MM.1S (cell line): ENCODE data around the gene GSTP1.
"Not testable (repeated sequence)": the region's sequence is repeated elsewhere in the genome, so short reads cannot be mapped to it uniquely, and the experiment has no call there.

Experiments
- EZH2 ChIP-seq: fragments of 300-600 bp; sonication (generic); optimal IDR thresholded peaks from 2 replicates; pipeline ENCODE3; 2017; ENCODE audit warnings: low read depth, mild to moderate bottlenecking, antibody characterized with exemption, low read length, mixed read lengths
- EZH2phosphoT487 ChIP-seq: fragments of 300-600 bp; sonication (generic); IDR thresholded peaks from 2 replicates; pipeline ENCODE4 v1.6.1; 2018; ENCODE audit warnings: antibody characterized with exemption, low read length
- TF ChIP-seq, protein P1 (sequence below): fragments of 300-600 bp; sonication (generic); IDR thresholded peaks from 2 replicates; pipeline ENCODE4 v1.5.1; 2016; ENCODE audit warnings: antibody characterized with exemption, low read length, mixed read lengths

- not testable (repeated sequence) for TF ChIP-seq EZH2, EZH2phosphoT487
- TF ChIP-seq, protein P1, sequence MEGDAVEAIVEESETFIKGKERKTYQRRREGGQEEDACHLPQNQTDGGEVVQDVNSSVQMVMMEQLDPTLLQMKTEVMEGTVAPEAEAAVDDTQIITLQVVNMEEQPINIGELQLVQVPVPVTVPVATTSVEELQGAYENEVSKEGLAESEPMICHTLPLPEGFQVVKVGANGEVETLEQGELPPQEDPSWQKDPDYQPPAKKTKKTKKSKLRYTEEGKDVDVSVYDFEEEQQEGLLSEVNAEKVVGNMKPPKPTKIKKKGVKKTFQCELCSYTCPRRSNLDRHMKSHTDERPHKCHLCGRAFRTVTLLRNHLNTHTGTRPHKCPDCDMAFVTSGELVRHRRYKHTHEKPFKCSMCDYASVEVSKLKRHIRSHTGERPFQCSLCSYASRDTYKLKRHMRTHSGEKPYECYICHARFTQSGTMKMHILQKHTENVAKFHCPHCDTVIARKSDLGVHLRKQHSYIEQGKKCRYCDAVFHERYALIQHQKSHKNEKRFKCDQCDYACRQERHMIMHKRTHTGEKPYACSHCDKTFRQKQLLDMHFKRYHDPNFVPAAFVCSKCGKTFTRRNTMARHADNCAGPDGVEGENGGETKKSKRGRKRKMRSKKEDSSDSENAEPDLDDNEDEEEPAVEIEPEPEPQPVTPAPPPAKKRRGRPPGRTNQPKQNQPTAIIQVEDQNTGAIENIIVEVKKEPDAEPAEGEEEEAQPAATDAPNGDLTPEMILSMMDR = not testable (repeated sequence)
Measured at GRCh38 chr11:67626131-67626833, 42.7 kb downstream of the GSTP1 start.
